ENCODE results near the gene PRSS27. TPM values are rescaled to one million over a fixed set of nuclear protein-coding genes. Genes with fewer than 3 reads are reported as not detected.

The PRSS27 gene
- total and polyA plus RNA-seq, 2 of the 8 experiments (the other 6 are each of a cell fraction or from before 2014, with no cell fraction given) = 1.3 to 7.5 TPM

DNA sequence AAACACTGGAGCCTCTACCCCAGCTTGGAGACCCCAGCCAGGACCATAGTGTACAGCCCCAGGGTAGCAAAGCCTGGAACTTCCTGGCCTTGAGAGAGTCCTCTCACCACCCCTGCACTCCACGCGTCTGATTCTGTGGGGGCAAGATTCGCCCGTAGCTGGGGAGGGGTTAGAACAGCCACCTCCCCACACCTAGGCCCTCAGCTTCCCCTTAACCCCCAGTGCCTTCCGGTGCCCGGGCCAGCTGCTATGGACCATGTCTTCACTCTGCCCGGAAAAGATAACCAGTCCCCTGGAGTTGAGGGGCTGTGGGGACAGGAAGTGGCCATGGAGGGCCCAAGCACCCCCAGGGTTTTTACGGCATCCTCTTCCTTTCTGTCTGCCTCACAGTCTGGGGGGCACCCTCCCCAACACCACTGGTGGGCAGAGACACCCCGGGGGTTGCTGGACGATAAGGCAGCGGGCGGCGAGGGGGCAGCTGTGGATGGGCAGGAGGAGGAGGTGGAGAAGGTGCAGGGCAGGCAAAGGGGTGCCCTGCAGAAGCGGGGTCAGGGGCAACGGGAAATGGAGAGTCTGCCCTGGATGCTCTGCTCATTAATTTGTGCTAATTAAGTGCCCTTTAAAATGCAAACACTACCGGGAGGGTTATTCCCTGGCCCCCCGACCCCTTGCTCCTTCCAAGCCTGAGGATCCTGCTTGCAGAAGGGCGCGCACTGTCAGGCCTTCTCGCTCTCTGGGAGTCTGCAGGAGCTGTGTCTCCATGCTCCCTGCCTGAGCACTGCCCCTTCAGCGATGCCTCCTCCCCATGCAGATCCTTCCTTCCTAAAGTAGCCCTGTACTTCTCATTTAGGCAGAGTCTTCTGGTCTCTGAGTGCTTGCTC is 2.4 kb downstream of the PRSS27 start:
- Histone ChIP-seq H3K79me2 (ENCODE audit: control insufficient read depth in 1 of 2, insufficient read depth in 2 of 2, low read length in 2 of 2) (no peaks in the 10 kb centered on the region), H3K56ac (replicated peaks; ENCODE audit: insufficient read length, low read depth, low read length) (no peak overlapping the region), H4K91ac (replicated peaks; ENCODE audit: insufficient read length, low read length) (no peak overlapping the region), H3K9ac (replicated peaks in 1 of 4; ENCODE audit: extremely low read depth in 1 of 4, low read depth in 3 of 4, low read length in 3 of 4) (no peak overlapping the region), H3K79me1 (ENCODE audit: low read depth, low read length) (no peaks in the 10 kb centered on the region), H3K23ac (ENCODE audit: insufficient read length) (no peak overlapping the region), H3K27ac (ENCODE audit: low read depth, low read length) (no peak overlapping the region), H3K36me3 (ENCODE audit: control insufficient read depth in 2 of 4, insufficient read depth in 4 of 4, low read length in 3 of 4) (no peaks in the 10 kb centered on the region), H3K4ac (replicated peaks; ENCODE audit: insufficient read length, low read depth, low read length) (no peak overlapping the region), H3K4me1 (replicated peaks in 1 of 4; ENCODE audit: control insufficient read depth in 3 of 4, insufficient read depth in 4 of 4, low read length in 3 of 4) (peaks cover 0 to 12% (median 5%) of the 10 kb centered on the region in 4 experiments; a peak in 4 of 7 replicates), H3K4me3 (ENCODE audit: extremely low read depth in 1 of 4, insufficient read depth in 2 of 4, low read depth in 3 of 4, low read length in 4 of 4) (no peak overlapping the region), H3K4me2 (ENCODE audit: insufficient read depth in 1 of 2, low read depth in 2 of 2, low read length in 2 of 2) (no peak overlapping the region), H2BK5ac (ENCODE audit: low read depth, low read length) (no peak overlapping the region), H4K5ac (ENCODE audit: insufficient read length, low read depth, low read length) (no peak overlapping the region), H2BK120ac (replicated peaks; ENCODE audit: low read depth, low read length) (no peak overlapping the region), H4K8ac (ENCODE audit: extremely low read depth, insufficient read depth, low read length) (no peak overlapping the region; the same call in 1 of the 2 replicates), H3K23me2 (ENCODE audit: low read depth, low read length) (no peaks in the 10 kb centered on the region; the same call in 1 of the 2 replicates), H4K20me1 (replicated peaks in 1 of 2; ENCODE audit: control insufficient read depth in 1 of 2, insufficient read depth in 2 of 2, low read length in 2 of 2) (peaks cover 2 to 5% of the 10 kb centered on the region in 2 experiments), H3K9me3 (ENCODE audit: insufficient read depth in 2 of 2, low read depth in 1 of 2, low read length in 1 of 2) (no peaks in the 10 kb centered on the region), H2BK20ac (ENCODE audit: low read length) (no peak overlapping the region), H2BK15ac (ENCODE audit: low read length) (no peak overlapping the region), H3K14ac (ENCODE audit: insufficient read length) (no peak overlapping the region), H2BK12ac (ENCODE audit: low read depth, low read length) (no peak overlapping the region), H2AFZ (ENCODE audit: low read length) (no peak overlapping the region), H3K18ac (ENCODE audit: extremely low read depth, low read length) (no peak overlapping the region), H2AK5ac (ENCODE audit: low read depth, low read length) (0 out of 2 replicates have a peak overlapping the region, but pooled peaks have one; percentile 39), H3K27me3 (replicated peaks in 1 of 4; ENCODE audit: control insufficient read depth in 3 of 4, extremely low read depth in 1 of 4, insufficient read depth in 3 of 4, low read length in 3 of 4) (no peaks in the 10 kb centered on the region; a peak in 1 of 7 replicates)
- CTCF ChIA-PET (ENCODE audit: partially characterized antibody) = interaction anchor here (1.1 kb wide), 1 partner anchor 67 kb away, joined by 3 read pairs; no protein-coding TSS in a partner anchor
- WGBS, 2 experiments (ENCODE audit: extremely low coverage in 1 of 2, insufficient coverage in 1 of 2, insufficient read length in 1 of 2, insufficient replicate concordance in 2 of 2, low coverage in 1 of 2, low lambda C conversion rate in 2 of 2, missing lambda C conversion rate in 1 of 2) = 94% methylated on average over 20 of the region's 21 CpGs; no CpG with 5 or more reads in 1 of the 2 experiments
- no peak for DNase-seq (ENCODE audit: low read depth in 1 of 2, low spot score in 2 of 2)
- POLR2A ChIA-PET (ENCODE audit: partially characterized antibody) = interaction anchor here (0.6 to 1.6 kb wide), 7 partner anchors 25 to 240 kb away, joined by 3 to 4 read pairs (median 3); no protein-coding TSS in a partner anchor
- no peak for FAIRE-seq
- TF ChIP-seq HDAC2 (IDR thresholded peaks at IDR 0.05; ENCODE audit: borderline replicate concordance in 1 of 2, low read depth in 2 of 2, low read length in 2 of 2) (no peak), TBP (IDR thresholded peaks at IDR 0.05; ENCODE audit: low read depth, low read length) (no peak), SUZ12 (IDR thresholded peaks at IDR 0.05; ENCODE audit: low read length) (no peak), BRCA1 (IDR thresholded peaks at IDR 0.05; ENCODE audit: low read depth, low read length) (no peak), POLR2A (IDR thresholded peaks at IDR 0.05; ENCODE audit: control extremely low read depth in 1 of 2, low read depth in 2 of 2, low read length in 2 of 2) (no peak)
- TF ChIP-seq, protein P1, sequence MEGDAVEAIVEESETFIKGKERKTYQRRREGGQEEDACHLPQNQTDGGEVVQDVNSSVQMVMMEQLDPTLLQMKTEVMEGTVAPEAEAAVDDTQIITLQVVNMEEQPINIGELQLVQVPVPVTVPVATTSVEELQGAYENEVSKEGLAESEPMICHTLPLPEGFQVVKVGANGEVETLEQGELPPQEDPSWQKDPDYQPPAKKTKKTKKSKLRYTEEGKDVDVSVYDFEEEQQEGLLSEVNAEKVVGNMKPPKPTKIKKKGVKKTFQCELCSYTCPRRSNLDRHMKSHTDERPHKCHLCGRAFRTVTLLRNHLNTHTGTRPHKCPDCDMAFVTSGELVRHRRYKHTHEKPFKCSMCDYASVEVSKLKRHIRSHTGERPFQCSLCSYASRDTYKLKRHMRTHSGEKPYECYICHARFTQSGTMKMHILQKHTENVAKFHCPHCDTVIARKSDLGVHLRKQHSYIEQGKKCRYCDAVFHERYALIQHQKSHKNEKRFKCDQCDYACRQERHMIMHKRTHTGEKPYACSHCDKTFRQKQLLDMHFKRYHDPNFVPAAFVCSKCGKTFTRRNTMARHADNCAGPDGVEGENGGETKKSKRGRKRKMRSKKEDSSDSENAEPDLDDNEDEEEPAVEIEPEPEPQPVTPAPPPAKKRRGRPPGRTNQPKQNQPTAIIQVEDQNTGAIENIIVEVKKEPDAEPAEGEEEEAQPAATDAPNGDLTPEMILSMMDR (IDR thresholded peaks at IDR 0.05; ENCODE audit: control extremely low read depth in 1 of 3, insufficient read depth in 1 of 3, low read depth in 1 of 3, low read length in 3 of 3) = no peak
- TF ChIP-seq, protein P2, sequence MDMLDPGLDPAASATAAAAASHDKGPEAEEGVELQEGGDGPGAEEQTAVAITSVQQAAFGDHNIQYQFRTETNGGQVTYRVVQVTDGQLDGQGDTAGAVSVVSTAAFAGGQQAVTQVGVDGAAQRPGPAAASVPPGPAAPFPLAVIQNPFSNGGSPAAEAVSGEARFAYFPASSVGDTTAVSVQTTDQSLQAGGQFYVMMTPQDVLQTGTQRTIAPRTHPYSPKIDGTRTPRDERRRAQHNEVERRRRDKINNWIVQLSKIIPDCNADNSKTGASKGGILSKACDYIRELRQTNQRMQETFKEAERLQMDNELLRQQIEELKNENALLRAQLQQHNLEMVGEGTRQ (IDR thresholded peaks at IDR 0.05; ENCODE audit: low read length) = no peak
